ENCODE data around the gene AHCYL2. TPM values are rescaled to one million over a fixed set of nuclear protein-coding genes. Genes with fewer than 3 reads are reported as not detected.

Gene AHCYL2
- polyA plus RNA-seq, 1 donor from 2014 or later, result 39.9 TPM

GRCh38 chr7:129332254-129333035 is 107.6 kb downstream of the AHCYL2 start:
- Histone ChIP-seq H3K4me3 (ENCODE audit: low read length) (no peak overlapping the region), H3K79me2 (replicated peaks; ENCODE audit: insufficient read depth, low read length) (no peaks in the 10 kb centered on the region), H3K9me3 (ENCODE audit: low read length) (no peaks in the 10 kb centered on the region), H3K27me3 (ENCODE audit: insufficient read depth, low read depth, low read length) (no peaks in the 10 kb centered on the region), H4K20me1 (ENCODE audit: insufficient read depth) (no peaks in the 10 kb centered on the region), H3K36me3 (ENCODE audit: insufficient read depth, low read length) (no peaks in the 10 kb centered on the region), H3F3A (ENCODE audit: insufficient read depth, low read length, poor library complexity, severe bottlenecking) (no peaks in the 10 kb centered on the region), H2AFZ (ENCODE audit: low read depth, low read length) (no peak overlapping the region), H3K4me2 (ENCODE audit: low read length) (no peak overlapping the region), H3K9ac (ENCODE audit: low read length) (no peak overlapping the region), H3K9me2 (ENCODE audit: insufficient read depth, low read length) (no peaks in the 10 kb centered on the region), H3K27ac (ENCODE audit: low read length) (no peak overlapping the region)
- no peak for TF ChIP-seq SMC3 (conservative IDR thresholded peaks at IDR 0.05; ENCODE audit: poor library complexity)
- TF ChIP-seq REST (IDR thresholded peaks at IDR 0.05; ENCODE audit: borderline replicate concordance), result no peak
- no peak for TF ChIP-seq MXI1 (conservative IDR thresholded peaks at IDR 0.05; ENCODE audit: poor library complexity, severe bottlenecking)
- TF ChIP-seq EP300 (conservative IDR thresholded peaks at IDR 0.05; ENCODE audit: poor library complexity, severe bottlenecking), result no peak
- no peak for TF ChIP-seq CTCF (IDR thresholded peaks at IDR 0.05; ENCODE audit: poor library complexity, severe bottlenecking)
- no peak for TF ChIP-seq RAD21 (conservative IDR thresholded peaks at IDR 0.05)
- no peak for TF ChIP-seq POLR2AphosphoS5 (IDR thresholded peaks at IDR 0.05)

GRCh38 chr7:129334473-129334872 is 109.6 kb downstream of the AHCYL2 start:
- TF ChIP-seq TAF1 (IDR thresholded peaks at IDR 0.05; ENCODE audit: low read depth), result no peak
- no peak for TF ChIP-seq EP300 (conservative IDR thresholded peaks at IDR 0.05; ENCODE audit: poor library complexity, severe bottlenecking)
- TF ChIP-seq SMC3 (conservative IDR thresholded peaks at IDR 0.05; ENCODE audit: poor library complexity), result no peak
- no peak for TF ChIP-seq POLR2AphosphoS5 (IDR thresholded peaks at IDR 0.05)
- no peak for TF ChIP-seq CTCF (IDR thresholded peaks at IDR 0.05; ENCODE audit: poor library complexity, severe bottlenecking)
- TF ChIP-seq EZH2 (IDR thresholded peaks at IDR 0.05; ENCODE audit: borderline replicate concordance, insufficient read depth, low read length, poor library complexity, severe bottlenecking), result no peak
- TF ChIP-seq RAD21 (conservative IDR thresholded peaks at IDR 0.05), result no peak
- no peak for TF ChIP-seq REST (IDR thresholded peaks at IDR 0.05; ENCODE audit: borderline replicate concordance)
- TF ChIP-seq MXI1 (conservative IDR thresholded peaks at IDR 0.05; ENCODE audit: poor library complexity, severe bottlenecking), result no peak
- H3F3A ChIP-seq (ENCODE audit: insufficient read depth, low read length, poor library complexity, severe bottlenecking), result no peaks in the 10 kb centered on the region
- no peaks in the 10 kb centered on the region for H3K27me3 ChIP-seq (ENCODE audit: insufficient read depth, low read depth, low read length)
- H3K4me3 ChIP-seq (ENCODE audit: low read length), result no peak overlapping the region
- H3K9ac ChIP-seq (ENCODE audit: low read length), result no peak overlapping the region
- no peak overlapping the region for H3K4me2 ChIP-seq (ENCODE audit: low read length)
- H3K36me3 ChIP-seq (ENCODE audit: insufficient read depth, low read length), result no peaks in the 10 kb centered on the region
- H3K9me2 ChIP-seq (ENCODE audit: insufficient read depth, low read length), result no peaks in the 10 kb centered on the region
- no peaks in the 10 kb centered on the region for H3K79me2 ChIP-seq (replicated peaks; ENCODE audit: insufficient read depth, low read length)
- H4K20me1 ChIP-seq (ENCODE audit: insufficient read depth), result no peaks in the 10 kb centered on the region
- no peak overlapping the region for H2AFZ ChIP-seq (ENCODE audit: low read depth, low read length)
- H3K9me3 ChIP-seq (ENCODE audit: low read length), result no peaks in the 10 kb centered on the region
- H3K27ac ChIP-seq (ENCODE audit: low read length), result no peak overlapping the region

Measured in neural cell (in vitro differentiated cells).